Immature natural killer cell (primary cell): Measurements from ENCODE around the gene NTRK1. TPM values are rescaled to one million over a fixed set of nuclear protein-coding genes. Genes with fewer than 3 reads are reported as not detected.

Source experiments
- DNase-seq, 3 donors: peaks; one replicate each; pipeline ENCODE4 v3.0.0; 2022; ENCODE audit warnings: mixed read lengths in 1 of 3
- H3K27ac Mint-ChIP-seq, 6 donors: one replicate each; pipeline ENCODE4 v1.8.0; 2020; ENCODE audit warnings: mixed read lengths in 6 of 6, mild to moderate bottlenecking in 5 of 6, inconsistent platforms in 4 of 6, moderate library complexity in 3 of 6
- H3K27me3 Mint-ChIP-seq, 3 donors: one replicate each; pipeline ENCODE4 v1.8.0; 2020 to 2021; ENCODE audit warnings: low read depth in 3 of 3, mild to moderate bottlenecking in 3 of 3, mixed read lengths in 3 of 3, moderate library complexity in 3 of 3, inconsistent platforms in 1 of 3
- H3K36me3 Mint-ChIP-seq, 3 donors: one replicate each; pipeline ENCODE4 v1.8.0; 2020; ENCODE audit warnings: mixed read lengths in 3 of 3, inconsistent platforms in 2 of 3, mild to moderate bottlenecking in 2 of 3
- H3K4me1 Mint-ChIP-seq, 2 donors: one replicate each; pipeline ENCODE4 v1.8.0; 2020; ENCODE audit warnings: inconsistent platforms in 2 of 2, mild to moderate bottlenecking in 2 of 2, mixed read lengths in 2 of 2, moderate library complexity in 1 of 2
- H3K4me3 Mint-ChIP-seq, 5 donors: one replicate each; pipeline ENCODE4 v1.8.0; 2020; ENCODE audit warnings: mild to moderate bottlenecking in 5 of 5, mixed read lengths in 5 of 5, inconsistent platforms in 3 of 5, moderate library complexity in 3 of 5
- H3K9me3 Mint-ChIP-seq, 6 donors: one replicate each; pipeline ENCODE4 v1.8.0; 2020; ENCODE audit warnings: mild to moderate bottlenecking in 6 of 6, mixed read lengths in 6 of 6, inconsistent platforms in 4 of 6, moderate library complexity in 3 of 6
- polyA plus RNA-seq, 3 donors: library from polyadenylated mRNA; unstranded; fragments of 300-500 nt; fragmentation: Illumina TruSeq; gene quantifications; one replicate each; pipeline ENCODE4 v1.2.3, GENCODE V29; 2021

NTRK1 gene
- polyA plus RNA-seq, 3 donors from 2014 or later = 0.71 TPM; not detected in 2

- H3K36me3 Mint-ChIP-seq = peaks cover 0 to 9% (median 0%) of the 10 kb centered on the region in 3 donors
- H3K27ac Mint-ChIP-seq = peak overlapping the region in 4 of 6 donors; percentile 20 to 83 (median 78)
- no peak overlapping the region for H3K4me3 Mint-ChIP-seq
- H3K27me3 Mint-ChIP-seq = peaks cover 0 to 5% (median 4%) of the 10 kb centered on the region in 3 donors
- H3K9me3 Mint-ChIP-seq = no peaks in the 10 kb centered on the region
- DNase-seq = no peak
- peaks cover 14 to 16% of the 10 kb centered on the region in 2 donors for H3K4me1 Mint-ChIP-seq
Measured at GRCh38 chr1:156823210-156823790, 37.4 kb upstream of the NTRK1 start.

- Mint-ChIP-seq H3K36me3 (peaks cover 0 to 5% (median 0%) of the 10 kb centered on the region in 3 donors), H3K9me3 (no peaks in the 10 kb centered on the region), H3K27me3 (peaks cover 0 to 8% (median 0%) of the 10 kb centered on the region in 3 donors), H3K4me3 (no peak overlapping the region), H3K27ac (no peak overlapping the region), H3K4me1 (peaks cover 6% of the 10 kb centered on the region in 2 donors)
- no peak for DNase-seq
Measured at GRCh38 chr1:156826630-156827029, 34.0 kb upstream of the NTRK1 start.

DNA sequence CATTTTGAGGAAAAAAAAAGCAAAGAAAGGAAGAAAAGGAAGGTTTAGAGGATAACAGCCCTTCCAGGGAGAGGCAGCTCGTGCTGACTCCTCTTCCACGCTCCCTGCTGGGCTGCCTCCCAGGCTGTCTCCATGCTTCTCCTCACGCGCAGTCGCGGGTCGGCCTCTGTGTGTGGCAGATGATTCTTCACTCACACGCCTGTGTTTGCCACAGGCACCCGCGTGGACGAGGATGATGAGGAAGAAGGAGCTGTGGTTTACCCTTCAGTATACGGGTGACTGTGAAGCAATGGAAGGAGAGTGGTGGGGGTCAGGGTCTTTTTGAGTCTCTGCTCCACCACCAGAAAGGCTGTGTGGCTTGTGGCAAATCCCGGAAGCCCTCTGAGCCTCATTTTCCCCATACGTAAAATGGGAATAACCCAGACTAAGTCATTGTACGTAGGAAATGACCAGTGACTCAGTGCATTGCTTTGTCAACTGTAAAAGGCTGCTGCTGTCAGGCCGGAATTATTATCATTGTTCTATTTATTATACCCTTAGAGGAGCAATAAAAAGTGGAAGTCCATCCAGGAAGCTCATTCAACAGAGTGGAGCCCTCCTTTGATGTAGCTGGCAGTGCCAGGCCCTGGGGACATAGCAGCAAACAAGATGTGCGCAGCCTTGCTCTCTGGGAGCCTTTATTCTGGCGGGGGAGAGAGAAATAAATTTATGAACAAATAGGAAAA lies 32.1 kb upstream of the NTRK1 start:
- Mint-ChIP-seq H3K4me3 (no peak overlapping the region), H3K27me3 (peaks cover 0 to 10% (median 0%) of the 10 kb centered on the region in 3 donors), H3K36me3 (peaks cover 0 to 5% (median 0%) of the 10 kb centered on the region in 3 donors), H3K4me1 (no peaks in the 10 kb centered on the region), H3K27ac (peak overlapping the region in 2 of 6 donors; percentile 71 to 76), H3K9me3 (no peaks in the 10 kb centered on the region)
- DNase-seq = no peak

DNA sequence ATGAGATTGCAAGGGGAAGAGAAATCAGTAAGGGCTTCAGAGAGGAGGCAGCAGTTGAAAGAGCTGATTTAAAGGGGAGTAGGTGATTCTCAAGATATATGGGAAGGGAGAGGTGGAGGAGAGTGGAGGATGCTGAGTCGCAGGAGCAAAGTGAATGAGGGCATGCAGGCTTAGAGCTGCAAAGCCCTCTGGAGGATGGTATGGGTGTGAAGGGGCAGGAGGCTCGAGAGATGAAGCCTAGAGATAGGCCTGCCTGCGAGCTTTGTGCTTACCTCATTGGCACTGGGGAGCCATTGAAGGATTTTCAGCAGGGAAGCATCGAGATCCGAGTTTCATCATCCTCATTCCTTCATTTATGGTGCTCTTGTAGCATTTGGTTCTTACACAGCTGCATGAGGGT lies 28.2 kb upstream of the NTRK1 start:
- H3K36me3 Mint-ChIP-seq = no peaks in the 10 kb centered on the region
- peaks cover 0 to 16% (median 4%) of the 10 kb centered on the region in 3 donors for H3K27me3 Mint-ChIP-seq
- peak overlapping the region in 2 of 6 donors; percentile 3 to 19 for H3K27ac Mint-ChIP-seq
- no peaks in the 10 kb centered on the region for H3K9me3 Mint-ChIP-seq
- no peak for DNase-seq
- no peaks in the 10 kb centered on the region for H3K4me1 Mint-ChIP-seq
- H3K4me3 Mint-ChIP-seq = no peak overlapping the region

GRCh38 chr1:156833603-156834002 lies 27.1 kb upstream of the NTRK1 start:
- Mint-ChIP-seq H3K36me3 (no peaks in the 10 kb centered on the region), H3K27me3 (peaks cover 0 to 18% (median 4%) of the 10 kb centered on the region in 3 donors), H3K4me1 (peaks cover under 1% of the 10 kb centered on the region in 2 donors), H3K4me3 (no peak overlapping the region), H3K27ac (peak overlapping the region in 3 of 6 donors; percentile 0 to 54 (median 47)), H3K9me3 (no peaks in the 10 kb centered on the region)
- no peak for DNase-seq

- no peak overlapping the region for H3K4me3 Mint-ChIP-seq
- H3K27me3 Mint-ChIP-seq = peaks cover 2 to 18% (median 4%) of the 10 kb centered on the region in 3 donors
- no peaks in the 10 kb centered on the region for H3K9me3 Mint-ChIP-seq
- no peaks in the 10 kb centered on the region for H3K36me3 Mint-ChIP-seq
- peaks cover 6 to 8% of the 10 kb centered on the region in 2 donors for H3K4me1 Mint-ChIP-seq
- DNase-seq = no peak
- peak overlapping the region in 3 of 6 donors; percentile 30 to 47 (median 32) for H3K27ac Mint-ChIP-seq
Measured at GRCh38 chr1:156834322-156834721, 26.3 kb upstream of the NTRK1 start.

DNA sequence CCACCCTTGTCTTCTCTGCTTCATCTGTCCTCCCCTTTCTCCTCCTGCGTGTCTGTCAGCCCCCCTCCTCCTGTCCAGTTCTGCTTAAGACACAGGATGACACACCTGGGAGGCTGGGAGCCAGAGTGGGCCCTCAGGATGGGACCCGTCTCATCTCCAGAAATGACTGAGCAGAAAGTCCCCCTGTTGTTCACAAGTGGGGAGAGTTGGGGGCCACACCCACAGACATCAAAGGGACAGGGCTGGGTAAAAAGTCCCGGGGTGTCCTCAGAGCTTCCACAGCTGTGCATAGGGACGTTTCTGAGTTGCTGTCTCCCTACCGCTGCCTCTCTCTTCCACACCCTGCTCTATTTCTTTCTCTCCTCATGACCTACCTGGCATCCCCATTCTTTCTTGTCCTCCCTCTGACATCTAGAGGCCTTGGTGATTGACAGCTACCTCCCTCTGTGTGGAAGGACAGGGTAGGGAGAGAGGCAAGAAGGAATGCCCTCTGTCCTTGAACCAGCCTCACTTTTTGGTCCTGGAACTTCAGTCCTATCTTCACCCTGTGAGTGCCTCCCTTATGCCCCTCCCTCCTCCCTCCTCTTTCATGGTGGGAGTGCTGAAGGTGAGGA lies 24.5 kb upstream of the NTRK1 start:
- Mint-ChIP-seq H3K36me3 (no peaks in the 10 kb centered on the region), H3K9me3 (no peaks in the 10 kb centered on the region), H3K4me1 (peaks cover 6 to 11% of the 10 kb centered on the region in 2 donors), H3K27ac (peak overlapping the region in 4 of 6 donors; percentile 33 to 79 (median 60)), H3K27me3 (peaks cover 6 to 18% (median 6%) of the 10 kb centered on the region in 3 donors), H3K4me3 (peak overlapping the region in 1 of 5 donors; percentile 55)
- no peak for DNase-seq

DNA sequence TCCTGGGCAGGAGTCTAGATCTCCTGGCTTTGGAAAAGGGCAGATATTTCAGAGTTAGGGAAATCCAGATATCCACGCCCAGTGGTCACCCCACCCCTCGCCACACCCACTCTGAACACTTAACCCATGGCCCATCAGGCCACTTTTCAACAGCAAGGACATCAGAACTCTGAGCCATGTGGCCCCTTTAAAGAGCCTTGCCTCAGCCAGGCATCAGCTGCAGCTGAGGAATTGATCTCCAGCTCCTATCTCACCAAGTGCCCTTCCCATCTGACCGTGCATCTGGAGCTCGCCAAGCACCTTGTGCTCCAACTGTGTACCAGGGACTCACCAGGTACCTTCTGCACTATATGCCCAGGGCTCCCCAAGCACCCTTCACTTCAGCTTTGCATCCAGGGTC lies 23.8 kb upstream of the NTRK1 start:
- Mint-ChIP-seq H3K27me3 (peaks cover 6 to 11% (median 6%) of the 10 kb centered on the region in 3 donors), H3K4me1 (peaks cover 6 to 11% of the 10 kb centered on the region in 2 donors), H3K4me3 (no peak overlapping the region), H3K36me3 (no peaks in the 10 kb centered on the region), H3K9me3 (no peaks in the 10 kb centered on the region), H3K27ac (peak overlapping the region in 2 of 6 donors; percentile 46 to 79)
- DNase-seq = no peak

GRCh38 chr1:156838972-156839371 lies 21.7 kb upstream of the NTRK1 start:
- H3K4me3 Mint-ChIP-seq = peak overlapping the region in 1 of 5 donors; percentile 34
- H3K36me3 Mint-ChIP-seq = no peaks in the 10 kb centered on the region
- peak; percentile 64 to 73 (median 69) for DNase-seq
- no peaks in the 10 kb centered on the region for H3K9me3 Mint-ChIP-seq
- H3K27ac Mint-ChIP-seq = peak overlapping the region in 5 of 6 donors; percentile 25 to 80 (median 68)
- H3K4me1 Mint-ChIP-seq = peaks cover 7 to 11% of the 10 kb centered on the region in 2 donors
- peaks cover 7 to 21% (median 14%) of the 10 kb centered on the region in 3 donors for H3K27me3 Mint-ChIP-seq

DNA sequence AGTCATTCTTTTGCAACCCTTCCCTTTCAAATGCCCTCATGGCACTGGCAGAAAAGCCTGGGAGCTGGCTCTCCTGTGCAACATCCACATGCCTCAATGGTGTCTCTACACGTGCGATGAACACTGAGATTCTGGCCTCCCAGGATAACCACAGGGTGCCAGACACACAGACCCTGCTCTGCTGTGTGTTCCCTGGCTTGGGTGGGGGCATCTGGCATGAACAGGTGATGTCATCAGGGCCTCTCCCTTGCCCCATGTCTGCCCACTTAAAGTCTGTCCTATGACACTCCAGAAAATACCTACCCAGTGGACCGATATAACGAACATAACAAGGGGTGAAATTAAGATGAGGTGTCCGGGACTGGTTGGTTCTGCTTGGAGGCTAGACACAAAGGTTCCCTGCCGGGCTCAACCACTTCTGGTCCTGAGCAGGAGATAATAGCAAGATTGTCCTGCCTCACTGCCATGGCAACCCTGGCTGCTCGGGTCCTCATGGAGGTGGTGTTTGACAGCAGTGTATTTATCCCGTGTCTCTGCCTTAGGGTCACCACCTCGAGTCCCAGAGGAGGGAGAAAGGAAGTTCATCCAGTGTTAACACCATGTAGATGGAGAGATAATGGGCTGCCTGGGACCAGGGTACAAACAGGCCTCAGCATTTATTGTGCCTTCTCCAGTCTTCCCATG lies 21.1 kb upstream of the NTRK1 start:
- Mint-ChIP-seq H3K4me3 (no peak overlapping the region), H3K9me3 (no peaks in the 10 kb centered on the region), H3K27ac (peak overlapping the region in 5 of 6 donors; percentile 36 to 79 (median 45)), H3K36me3 (no peaks in the 10 kb centered on the region), H3K4me1 (peaks cover 12 to 13% of the 10 kb centered on the region in 2 donors), H3K27me3 (peaks cover 11 to 23% (median 17%) of the 10 kb centered on the region in 3 donors)
- no peak for DNase-seq

GRCh38 chr1:156840186-156840897 lies 20.3 kb upstream of the NTRK1 start:
- Mint-ChIP-seq H3K36me3 (no peaks in the 10 kb centered on the region), H3K4me1 (peaks cover 17 to 21% of the 10 kb centered on the region in 2 donors), H3K9me3 (no peaks in the 10 kb centered on the region), H3K27me3 (peaks cover 13 to 24% (median 19%) of the 10 kb centered on the region in 3 donors), H3K4me3 (no peak overlapping the region), H3K27ac (no peak overlapping the region)
- DNase-seq = no peak

DNA sequence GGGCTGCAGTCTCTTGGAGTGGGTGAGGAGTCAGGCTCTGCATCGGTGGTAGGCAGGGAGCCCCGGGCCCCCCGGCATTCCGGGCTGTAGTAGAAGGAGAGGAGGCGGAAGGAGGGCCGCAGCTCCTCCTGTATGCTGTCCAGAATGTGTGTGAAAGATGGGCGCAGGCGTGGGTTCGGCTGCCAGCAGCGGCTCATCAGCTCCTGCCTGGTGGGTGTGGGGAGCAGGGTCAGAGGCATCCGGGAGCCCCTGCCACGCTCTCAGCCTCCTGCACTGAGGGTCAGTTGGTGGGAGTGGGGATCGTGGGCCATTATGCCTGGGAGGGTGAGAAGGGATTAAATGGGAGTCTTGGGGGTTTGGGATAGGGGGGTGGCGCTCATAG lies 19.8 kb upstream of the NTRK1 start:
- Mint-ChIP-seq H3K9me3 (no peaks in the 10 kb centered on the region), H3K4me1 (peaks cover 20 to 25% of the 10 kb centered on the region in 2 donors), H3K36me3 (no peaks in the 10 kb centered on the region), H3K27ac (no peak overlapping the region), H3K27me3 (peaks cover 15 to 24% (median 24%) of the 10 kb centered on the region in 3 donors), H3K4me3 (no peak overlapping the region)
- no peak for DNase-seq

DNA sequence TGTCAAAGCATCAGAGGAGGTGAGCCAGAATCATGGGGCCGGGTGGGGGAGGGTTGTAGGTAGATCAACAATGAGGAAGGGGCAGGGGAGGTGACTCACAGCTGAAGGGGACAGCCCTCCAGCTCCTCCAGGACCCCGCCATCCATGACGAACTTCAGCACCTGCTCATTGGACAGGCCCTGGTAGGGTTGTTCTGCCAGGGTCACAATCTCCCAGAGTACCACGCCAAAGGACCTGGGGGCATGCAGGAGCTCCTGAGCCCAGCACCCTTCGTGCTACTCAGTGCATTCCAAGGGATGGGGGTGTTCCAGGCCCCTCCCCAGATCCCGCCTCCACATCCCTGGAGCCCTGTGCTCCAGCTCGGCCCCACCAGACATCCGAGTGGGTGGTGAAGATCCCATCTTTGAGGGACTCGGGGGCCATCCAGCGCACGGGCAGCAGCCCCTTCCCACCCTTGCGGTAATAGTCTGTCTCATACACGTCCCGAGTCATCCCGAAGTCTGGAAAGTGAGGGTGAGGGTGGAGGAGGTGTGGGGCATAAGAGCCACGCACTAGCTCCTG lies 19.3 kb upstream of the NTRK1 start:
- H3K9me3 Mint-ChIP-seq = no peaks in the 10 kb centered on the region

More for the DNA sequence above, 19.3 kb upstream of the NTRK1 start:
- no peak overlapping the region for H3K4me3 Mint-ChIP-seq
- H3K27me3 Mint-ChIP-seq = peaks cover 15 to 26% (median 26%) of the 10 kb centered on the region in 3 donors
- no peak for DNase-seq
- H3K36me3 Mint-ChIP-seq = no peaks in the 10 kb centered on the region
- no peak overlapping the region for H3K27ac Mint-ChIP-seq
- peaks cover 23 to 25% of the 10 kb centered on the region in 2 donors for H3K4me1 Mint-ChIP-seq
